HCT116 (cell line): ENCODE results near the gene GYS2. TPM values are rescaled to one million over a fixed set of nuclear protein-coding genes. Genes with fewer than 3 reads are reported as not detected.

Experiments used
- ATAC-seq: fragments of 200-7000 bp; cut with Tn5 transposase; 2 replicates; pipeline ENCODE4 v1.9.1; 2020; ENCODE audit warnings: mild to moderate bottlenecking, moderate library complexity
- BruUV-seq: library from RNA; stranded (reverse); fragments of 400-500 nt; replicated peaks from 2 replicates; lab custom pipeline; 2021; lab: Mats Ljungman, UMichigan
- CTCF ChIA-PET: fragments of 300-600 bp; sonication (Branson Sonifier 250); formaldehyde crosslinking; loops from one replicate; lab custom pipeline; 2021; ENCODE audit warnings: antibody characterized with exemption; lab: Charles Lee
- POLR2A ChIA-PET: fragments of 300-600, 350-600 bp; sonication (Branson Sonifier 250); formaldehyde crosslinking; loops from one replicate; lab custom pipeline; 2021; ENCODE audit warnings: antibody characterized with exemption; lab: Charles Lee
- RAD21 ChIA-PET, 2 experiments: fragments of 300-600 bp; sonication (Branson Sonifier 250); formaldehyde crosslinking; loops; one replicate each; lab custom pipeline; 2023; ENCODE audit warnings: low total read pairs in 2 of 2; ENCODE audit not compliant: uncharacterized antibody in 2 of 2, unreplicated experiment in 2 of 2, low non-redundant PET in 1 of 2; lab: Charles Lee
- DNase-seq: peaks from one replicate; pipeline ENCODE4 v3.0.0-alpha.2; 2010; ENCODE audit warnings: low read depth, low spot score
- H2AFZ ChIP-seq: fragments of 200-600 bp; shearing (Covaris generic), sonication (generic); 2 replicates; pipeline ENCODE4 v1.6.1; 2017; ENCODE audit warnings: low read depth, mixed run types, mixed read lengths, antibody characterized with exemption, low read length; ENCODE audit not compliant: poor library complexity, severe bottlenecking
- H3K27ac ChIP-seq: 2 replicates; pipeline ENCODE4 v1.5.1; 2012; ENCODE audit warnings: low read depth, low read length
- H3K27me3 ChIP-seq: fragments of 200-600 bp; sonication (generic); 2 replicates; pipeline ENCODE4 v1.6.1; 2016; ENCODE audit warnings: mixed run types, low read length, mixed read lengths; ENCODE audit not compliant: insufficient read depth
- H3K36me3 ChIP-seq, 2 experiments: fragments of 200-500 bp in 1 of 2; fragments of 200-600 bp in 1 of 2; sonication (Bioruptor generic) in 1 of 2; sonication (generic) in 1 of 2; 2 replicates each; pipeline versions ENCODE4 v1.5.1 to v1.6.1; 2014 to 2016; ENCODE audit warnings: low read length in 2 of 2, inconsistent platforms in 1 of 2, mixed read lengths in 1 of 2, mixed run types in 1 of 2; ENCODE audit not compliant: insufficient read depth in 2 of 2, control insufficient read depth in 1 of 2
- H3K4me1 ChIP-seq, 2 experiments: fragments of 200-600 bp in 1 of 2; sonication (generic) in 1 of 2; 2 replicates each; pipeline versions ENCODE4 v1.5.1 to v1.6.1; 2012 to 2017; ENCODE audit warnings: low read length in 2 of 2, inconsistent platforms in 1 of 2, mild to moderate bottlenecking in 1 of 2, mixed read lengths in 1 of 2, mixed run types in 1 of 2, moderate library complexity in 1 of 2; ENCODE audit not compliant: insufficient read depth in 2 of 2, control insufficient read depth in 1 of 2
- H3K4me2 ChIP-seq: fragments of 200-600 bp; sonication (generic); 2 replicates; pipeline ENCODE4 v1.6.1; 2017; ENCODE audit warnings: mixed run types, low read length, mixed read lengths
- H3K4me3 ChIP-seq, 2 experiments: fragments of 200-600 bp in 1 of 2; sonication (generic) in 1 of 2; replicated peaks in 1 of 2; 2 replicates each; pipeline ENCODE4 v1.5.1; 2011 to 2016; ENCODE audit warnings: low read length in 2 of 2, control low read depth in 1 of 2, low read depth in 1 of 2, mild to moderate bottlenecking in 1 of 2, mixed read lengths in 1 of 2, mixed run types in 1 of 2
- H3K79me2 ChIP-seq: fragments of 200-600 bp; sonication (generic); 2 replicates; pipeline ENCODE4 v1.6.1; 2017; ENCODE audit warnings: mild to moderate bottlenecking, mixed run types, low read length, moderate library complexity, mixed read lengths; ENCODE audit not compliant: insufficient read depth
- H3K9ac ChIP-seq: fragments of 200-600 bp; sonication (generic); 2 replicates; pipeline ENCODE4 v1.6.1; 2016; ENCODE audit warnings: low read length, mixed read lengths
- H3K9me2 ChIP-seq: fragments of 200-600 bp; sonication (generic), shearing (Covaris generic); 2 replicates; pipeline ENCODE4 v1.6.1; 2017; ENCODE audit warnings: mixed run types, mild to moderate bottlenecking, moderate library complexity; ENCODE audit not compliant: insufficient read depth
- H3K9me3 ChIP-seq, 2 experiments: fragments of 200-500 bp in 1 of 2; fragments of 200-600 bp in 1 of 2; sonication (Bioruptor generic) in 1 of 2; sonication (generic) in 1 of 2; 2 replicates each; pipeline ENCODE4 v1.6.1; 2014 to 2017; ENCODE audit warnings: low read length in 2 of 2, mixed read lengths in 2 of 2, inconsistent platforms in 1 of 2, low read depth in 1 of 2, mild to moderate bottlenecking in 1 of 2, mixed run types in 1 of 2, moderate library complexity in 1 of 2; ENCODE audit not compliant: control insufficient read depth in 1 of 2, insufficient read depth in 1 of 2
- H4K20me1 ChIP-seq: fragments of 200-600 bp; sonication (generic), shearing (Covaris generic); 2 replicates; pipeline ENCODE4 v1.6.1; 2017; ENCODE audit warnings: mixed run types, mild to moderate bottlenecking, moderate library complexity; ENCODE audit not compliant: insufficient read depth
- CEBPB ChIP-seq: IDR thresholded peaks from 2 replicates; pipeline ENCODE4 v1.6.1; 2012; ENCODE audit warnings: low read depth
- CTCF ChIP-seq, 3 experiments: fragments of 200-600 bp in 1 of 3; sonication (generic) in 1 of 3; IDR thresholded peaks in 2 of 3; conservative IDR thresholded peaks in 1 of 3; 2 replicates each; pipeline ENCODE4 v1.5.1; 2012 to 2017; ENCODE audit warnings: low read depth in 2 of 3, low read length in 2 of 3, antibody characterized with exemption in 1 of 3, borderline replicate concordance in 1 of 3, control low read depth in 1 of 3, mild to moderate bottlenecking in 1 of 3, mixed read lengths in 1 of 3, mixed run types in 1 of 3, moderate library complexity in 1 of 3; ENCODE audit not compliant: insufficient read depth in 1 of 3
- EGR1 ChIP-seq: IDR thresholded peaks from 2 replicates; pipeline ENCODE4 v1.6.1; 2012; ENCODE audit warnings: low read depth
- ELF1 ChIP-seq: IDR thresholded peaks from 2 replicates; pipeline ENCODE4 v1.6.1; 2012; ENCODE audit warnings: low read depth, borderline replicate concordance
- EZH2 ChIP-seq: fragments of 200-600 bp; sonication (generic); IDR thresholded peaks from 2 replicates; pipeline ENCODE4 v1.6.1; 2017; ENCODE audit warnings: antibody characterized with exemption, mixed run types
- FOSL1 ChIP-seq: IDR thresholded peaks from 2 replicates; pipeline ENCODE4 v1.6.1; 2012; ENCODE audit warnings: low read depth
- JUND ChIP-seq: IDR thresholded peaks from 2 replicates; pipeline ENCODE4 v1.6.1; 2012
- MAX ChIP-seq: IDR thresholded peaks from 2 replicates; pipeline ENCODE4 v1.6.1; 2012
- POLR2A ChIP-seq: IDR thresholded peaks from 2 replicates; pipeline ENCODE4 v1.7.0; 2011; ENCODE audit warnings: borderline replicate concordance; ENCODE audit not compliant: insufficient read depth, insufficient read length; ENCODE audit errors: extremely low read depth
- RAD21 ChIP-seq: IDR thresholded peaks from 2 replicates; pipeline ENCODE4 v1.6.1; 2012; ENCODE audit warnings: low read depth, mild to moderate bottlenecking
- REST ChIP-seq: IDR thresholded peaks from 2 replicates; pipeline ENCODE4 v1.6.1; 2012; ENCODE audit warnings: low read depth
- SIN3A ChIP-seq: IDR thresholded peaks from 2 replicates; pipeline ENCODE4 v1.6.1; 2012; ENCODE audit warnings: low read depth
- SP1 ChIP-seq: IDR thresholded peaks from 2 replicates; pipeline ENCODE4 v1.6.1; 2012; ENCODE audit warnings: low read depth
- TCF7L2 ChIP-seq: IDR thresholded peaks from 2 replicates; pipeline ENCODE4 v1.7.0; 2011; ENCODE audit warnings: borderline replicate concordance, inconsistent platforms; ENCODE audit not compliant: insufficient read depth, insufficient read length; ENCODE audit errors: extremely low read depth
- YY1 ChIP-seq: IDR thresholded peaks from 2 replicates; pipeline ENCODE4 v1.6.1; 2011; ENCODE audit warnings: low read length, low read depth, moderate library complexity, mild to moderate bottlenecking; ENCODE audit not compliant: insufficient replicate concordance; ENCODE audit errors: extremely low read depth
- ZFX ChIP-seq: fragments of 450-650 bp; IDR thresholded peaks from 2 replicates; pipeline ENCODE4 v1.6.1; 2017
- ZNF274 ChIP-seq: fragments of 200-500 bp; sonication (Bioruptor generic); IDR thresholded peaks from 2 replicates; pipeline ENCODE4 v1.6.1; 2014; ENCODE audit warnings: mild to moderate bottlenecking, low read depth, low read length, inconsistent platforms
- intact Hi-C: fragments of 100-400 bp; cut with micrococcal nuclease; formaldehyde crosslinking; loops from 2 replicates; pipeline ENCODE4 v1.10.0; 2022
- total RNA-seq: library from RNA; stranded (reverse); gene quantifications from one replicate; pipeline ENCODE4 v1.2.1, GENCODE V29; 2021; ENCODE audit not compliant: unreplicated experiment
- TF ChIP-seq, protein P1 (sequence below): IDR thresholded peaks from 2 replicates; pipeline ENCODE4 v1.6.1; 2011; ENCODE audit warnings: mild to moderate bottlenecking, low read length, moderate library complexity; ENCODE audit not compliant: insufficient replicate concordance; ENCODE audit errors: extremely low read depth
- TF ChIP-seq, protein P2 (sequence below): IDR thresholded peaks from 2 replicates; pipeline ENCODE4 v1.6.1; 2012

Gene GYS2
- total RNA-seq, 1 experiment from 2014 or later: not detected

DNA sequence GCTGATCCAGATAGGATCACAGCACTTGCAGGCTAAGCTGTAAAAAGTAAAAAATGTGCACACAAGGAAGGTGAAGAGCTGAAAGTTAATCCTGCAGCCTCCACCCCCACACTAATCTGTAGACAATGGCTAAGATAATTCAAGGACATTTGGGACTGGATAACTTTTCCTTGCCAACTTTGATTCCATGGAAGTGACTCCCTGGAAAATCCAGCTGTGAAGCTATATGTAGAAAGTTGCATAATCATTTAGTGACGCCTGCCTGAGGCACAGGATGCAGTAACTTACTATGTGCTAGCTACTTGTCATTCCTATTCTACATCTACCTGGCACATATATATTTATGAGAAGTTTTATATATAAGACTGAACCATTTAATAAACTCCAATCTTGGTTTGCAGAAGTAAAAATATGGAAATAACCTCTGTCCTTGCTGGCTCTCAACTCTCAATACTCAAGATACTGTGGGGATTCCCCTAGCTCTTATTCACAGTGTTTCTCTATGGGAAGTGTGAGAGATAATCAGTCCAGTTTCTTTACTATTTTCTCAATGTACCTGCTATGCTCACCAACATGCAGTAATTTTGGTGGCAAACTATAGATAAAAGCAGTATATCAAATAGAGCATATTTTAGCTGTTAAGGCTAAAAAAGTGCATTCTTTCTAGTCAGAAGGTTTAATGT lies 38.2 kb upstream of the GYS2 start:
- H3K9ac ChIP-seq: no peak overlapping the region
- peaks cover 82 to 89% of the 10 kb centered on the region in 2 experiments for H3K36me3 ChIP-seq
- no peak overlapping the region for H2AFZ ChIP-seq
- ChIA-PET RAD21 (no interaction called here), POLR2A (interaction anchor here (1.2 kb wide), 1 partner anchor 15 kb away, joined by 4 read pairs; the partner anchor contains the start of gene LDHB), CTCF (no interaction called here)
- BruUV-seq: no TSS peak
- ATAC-seq (no peak), DNase-seq (no peak)
- peaks cover 99% of the 10 kb centered on the region for H3K79me2 ChIP-seq
- H3K4me2 ChIP-seq: no peak overlapping the region
- H3K9me3 ChIP-seq: no peaks in the 10 kb centered on the region
- no peak overlapping the region for H3K4me3 ChIP-seq
- TF ChIP-seq, protein P1, sequence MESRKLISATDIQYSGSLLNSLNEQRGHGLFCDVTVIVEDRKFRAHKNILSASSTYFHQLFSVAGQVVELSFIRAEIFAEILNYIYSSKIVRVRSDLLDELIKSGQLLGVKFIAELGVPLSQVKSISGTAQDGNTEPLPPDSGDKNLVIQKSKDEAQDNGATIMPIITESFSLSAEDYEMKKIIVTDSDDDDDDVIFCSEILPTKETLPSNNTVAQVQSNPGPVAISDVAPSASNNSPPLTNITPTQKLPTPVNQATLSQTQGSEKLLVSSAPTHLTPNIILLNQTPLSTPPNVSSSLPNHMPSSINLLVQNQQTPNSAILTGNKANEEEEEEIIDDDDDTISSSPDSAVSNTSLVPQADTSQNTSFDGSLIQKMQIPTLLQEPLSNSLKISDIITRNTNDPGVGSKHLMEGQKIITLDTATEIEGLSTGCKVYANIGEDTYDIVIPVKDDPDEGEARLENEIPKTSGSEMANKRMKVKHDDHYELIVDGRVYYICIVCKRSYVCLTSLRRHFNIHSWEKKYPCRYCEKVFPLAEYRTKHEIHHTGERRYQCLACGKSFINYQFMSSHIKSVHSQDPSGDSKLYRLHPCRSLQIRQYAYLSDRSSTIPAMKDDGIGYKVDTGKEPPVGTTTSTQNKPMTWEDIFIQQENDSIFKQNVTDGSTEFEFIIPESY: no peak
- TF ChIP-seq CTCF (IDR thresholded peaks at IDR 0.05 in 2 of 3, conservative IDR thresholded peaks at IDR 0.05 in 1 of 3; ENCODE audit: borderline replicate concordance in 1 of 3, insufficient read depth in 1 of 3, low read depth in 2 of 3, low read length in 2 of 3): no peak
- no peak for TF ChIP-seq TCF7L2
- no peak for TF ChIP-seq FOSL1
- TF ChIP-seq POLR2A: no peak
- no peak for TF ChIP-seq CEBPB
- no peak for TF ChIP-seq JUND
- TF ChIP-seq ZNF274: no peak
- no peak for TF ChIP-seq EZH2
- no peak for TF ChIP-seq ELF1
- no peak for TF ChIP-seq MAX
- TF ChIP-seq ZFX: no peak
- no peak for TF ChIP-seq EGR1
- TF ChIP-seq, protein P2, sequence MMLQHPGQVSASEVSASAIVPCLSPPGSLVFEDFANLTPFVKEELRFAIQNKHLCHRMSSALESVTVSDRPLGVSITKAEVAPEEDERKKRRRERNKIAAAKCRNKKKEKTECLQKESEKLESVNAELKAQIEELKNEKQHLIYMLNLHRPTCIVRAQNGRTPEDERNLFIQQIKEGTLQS: no peak
- TF ChIP-seq YY1: no peak
- no peak for TF ChIP-seq REST
- TF ChIP-seq SIN3A: no peak
- no peak for TF ChIP-seq SP1
- TF ChIP-seq RAD21: no peak
- peaks cover 56% of the 10 kb centered on the region for H4K20me1 ChIP-seq
- no peaks in the 10 kb centered on the region for H3K9me2 ChIP-seq
- intact Hi-C loops: no loop called here
- H3K27ac ChIP-seq: no peak overlapping the region
- H3K4me1 ChIP-seq: no peaks in the 10 kb centered on the region
- no peaks in the 10 kb centered on the region for H3K27me3 ChIP-seq
